ENCODE measurements around the gene WWC1.

Gene WWC1

GRCh38 chr5:168295574-168296201 is 4.2 kb downstream of the WWC1 start:
- TF ChIP-seq CTCF (IDR thresholded peaks at IDR 0.05) = peak; percentile 38
- no peaks in the 10 kb centered on the region for H3K36me3 Mint-ChIP-seq (ENCODE audit: low read depth)
- no peaks in the 10 kb centered on the region for H3K9me3 Mint-ChIP-seq
- peak overlapping the region; percentile 15 for H3K4me3 Mint-ChIP-seq
- no peak overlapping the region for H3K27ac Mint-ChIP-seq
- peaks cover 36% of the 10 kb centered on the region for H3K27me3 Mint-ChIP-seq (ENCODE audit: low read depth, poor library complexity)
- peak; percentile 63 for DNase-seq
- H3K4me1 Mint-ChIP-seq = peaks cover 49% of the 10 kb centered on the region

GRCh38 chr5:168296682-168297081 is 5.2 kb downstream of the WWC1 start:
- no peaks in the 10 kb centered on the region for H3K9me3 Mint-ChIP-seq
- no peaks in the 10 kb centered on the region for H3K36me3 Mint-ChIP-seq (ENCODE audit: low read depth)
- no peak for DNase-seq
- H3K27ac Mint-ChIP-seq = no peak overlapping the region
- TF ChIP-seq CTCF (IDR thresholded peaks at IDR 0.05) = no peak
- peaks cover 37% of the 10 kb centered on the region for H3K27me3 Mint-ChIP-seq (ENCODE audit: low read depth, poor library complexity)
- peaks cover 58% of the 10 kb centered on the region for H3K4me1 Mint-ChIP-seq
- H3K4me3 Mint-ChIP-seq = no peak overlapping the region

- no peaks in the 10 kb centered on the region for H3K9me3 Mint-ChIP-seq
- H3K36me3 Mint-ChIP-seq (ENCODE audit: low read depth) = no peaks in the 10 kb centered on the region
- H3K4me3 Mint-ChIP-seq = no peak overlapping the region
- no peak overlapping the region for H3K27ac Mint-ChIP-seq
- peaks cover 22% of the 10 kb centered on the region for H3K27me3 Mint-ChIP-seq (ENCODE audit: low read depth, poor library complexity)
- H3K4me1 Mint-ChIP-seq = peaks cover 52% of the 10 kb centered on the region
- TF ChIP-seq CTCF (IDR thresholded peaks at IDR 0.05) = no peak
- DNase-seq = no peak
Observed at GRCh38 chr5:168298949-168299348, 7.5 kb downstream of the WWC1 start.

- peaks cover 17% of the 10 kb centered on the region for H3K27me3 Mint-ChIP-seq (ENCODE audit: low read depth, poor library complexity)
- TF ChIP-seq CTCF (IDR thresholded peaks at IDR 0.05) = no peak
- H3K4me1 Mint-ChIP-seq = peaks cover 47% of the 10 kb centered on the region
- no peak for DNase-seq
- no peak overlapping the region for H3K4me3 Mint-ChIP-seq
- no peaks in the 10 kb centered on the region for H3K36me3 Mint-ChIP-seq (ENCODE audit: low read depth)
- no peaks in the 10 kb centered on the region for H3K9me3 Mint-ChIP-seq
- no peak overlapping the region for H3K27ac Mint-ChIP-seq
Observed at GRCh38 chr5:168299372-168299771, 7.9 kb downstream of the WWC1 start.

GRCh38 chr5:168300326-168301182 is 9.1 kb downstream of the WWC1 start:
- DNase-seq = peak; percentile 21
- Mint-ChIP-seq H3K4me3 (peak overlapping the region; percentile 32), H3K36me3 (ENCODE audit: low read depth) (no peaks in the 10 kb centered on the region), H3K27ac (no peak overlapping the region), H3K27me3 (ENCODE audit: low read depth, poor library complexity) (peaks cover 13% of the 10 kb centered on the region), H3K4me1 (peaks cover 40% of the 10 kb centered on the region), H3K9me3 (no peaks in the 10 kb centered on the region)
- no peak for TF ChIP-seq CTCF (IDR thresholded peaks at IDR 0.05)
